Chondrocyte (in vitro differentiated cells): ENCODE results near the gene SUSD2. TPM values are rescaled to one million over a fixed set of nuclear protein-coding genes. Genes with fewer than 3 reads are reported as not detected.

Source experiments
- DNase-seq: peaks from one replicate; pipeline ENCODE4 v3.0.0; 2021; ENCODE audit warnings: mixed read lengths, low spot score
- H3K27ac Mint-ChIP-seq: one replicate; pipeline ENCODE4 v1.8.0; 2021; ENCODE audit warnings: mild to moderate bottlenecking, moderate library complexity, mixed read lengths; ENCODE audit not compliant: unreplicated experiment
- H3K27me3 Mint-ChIP-seq: 2 replicates; pipeline ENCODE4 v1.8.0; 2021; ENCODE audit warnings: low read depth, mixed read lengths
- H3K36me3 Mint-ChIP-seq: 2 replicates; pipeline ENCODE4 v1.8.0; 2021; ENCODE audit warnings: low read depth, mixed read lengths
- H3K4me1 Mint-ChIP-seq: 2 replicates; pipeline ENCODE4 v1.8.0; 2021; ENCODE audit warnings: low read depth, mild to moderate bottlenecking, mixed read lengths
- H3K4me3 Mint-ChIP-seq: one replicate; pipeline ENCODE4 v1.8.0; 2021; ENCODE audit warnings: mild to moderate bottlenecking, moderate library complexity, mixed read lengths; ENCODE audit not compliant: unreplicated experiment
- H3K9me3 Mint-ChIP-seq: 2 replicates; pipeline ENCODE4 v1.8.0; 2021; ENCODE audit warnings: low read depth, mixed read lengths
- CTCF ChIP-seq: fragments of 200-600 bp; sonication (generic); IDR thresholded peaks from 2 replicates; pipeline ENCODE4 v1.5.0; 2021; ENCODE audit warnings: antibody characterized with exemption, mild to moderate bottlenecking, moderate library complexity
- total RNA-seq: library from RNA; stranded (reverse); gene quantifications from 3 replicates; pipeline ENCODE4 v1.2.1, GENCODE V29; 2021

The SUSD2 gene
- total RNA-seq, 1 donor from 2014 or later: 0.65 TPM

GRCh38 chr22:24154826-24155225 is 26.5 kb upstream of the SUSD2 start:
- Mint-ChIP-seq H3K27me3 (no peaks in the 10 kb centered on the region), H3K4me3 (no peak overlapping the region), H3K27ac (no peak overlapping the region), H3K9me3 (no peaks in the 10 kb centered on the region), H3K36me3 (no peaks in the 10 kb centered on the region), H3K4me1 (peaks cover 40% of the 10 kb centered on the region)
- no peak for DNase-seq
- TF ChIP-seq CTCF: no peak

GRCh38 chr22:24155627-24156140 is 25.6 kb upstream of the SUSD2 start:
- H3K36me3 Mint-ChIP-seq: no peaks in the 10 kb centered on the region

GRCh38 chr22:24156141-24156912 is 25.0 kb upstream of the SUSD2 start:
- Mint-ChIP-seq H3K4me1 (peaks cover 40% of the 10 kb centered on the region), H3K36me3 (no peaks in the 10 kb centered on the region), H3K27me3 (no peaks in the 10 kb centered on the region), H3K27ac (peak overlapping the region; percentile 83), H3K4me3 (peak overlapping the region; percentile 83), H3K9me3 (no peaks in the 10 kb centered on the region)
- TF ChIP-seq CTCF: no peak
- no peak for DNase-seq

More at GRCh38 chr22:24155627-24156140, 25.6 kb upstream of the SUSD2 start:
- Mint-ChIP-seq H3K9me3 (no peaks in the 10 kb centered on the region), H3K27ac (peak overlapping the region; percentile 59), H3K4me3 (peak overlapping the region; percentile 77), H3K4me1 (peaks cover 40% of the 10 kb centered on the region), H3K27me3 (no peaks in the 10 kb centered on the region)
- peak; percentile 80 for TF ChIP-seq CTCF
- DNase-seq: no peak

- peak; percentile 86 for TF ChIP-seq CTCF
- no peaks in the 10 kb centered on the region for H3K27me3 Mint-ChIP-seq
- peaks cover 40% of the 10 kb centered on the region for H3K4me1 Mint-ChIP-seq
- H3K9me3 Mint-ChIP-seq: no peaks in the 10 kb centered on the region
- no peaks in the 10 kb centered on the region for H3K36me3 Mint-ChIP-seq
- peak overlapping the region; percentile 83 for H3K4me3 Mint-ChIP-seq
- H3K27ac Mint-ChIP-seq: peak overlapping the region; percentile 83
- DNase-seq: no peak
These were observed 24.1 kb upstream of the SUSD2 start for GRCh38 chr22:24156913-24157821.

GRCh38 chr22:24157822-24158135 is 23.5 kb upstream of the SUSD2 start:
- TF ChIP-seq CTCF: no peak
- Mint-ChIP-seq H3K27ac (peak overlapping the region; percentile 11), H3K9me3 (no peaks in the 10 kb centered on the region), H3K27me3 (no peaks in the 10 kb centered on the region), H3K4me3 (peak overlapping the region; percentile 83), H3K36me3 (no peaks in the 10 kb centered on the region), H3K4me1 (peaks cover 40% of the 10 kb centered on the region)
- no peak for DNase-seq
